OCI-LY7 (cell line): ENCODE results near the gene CD160.

ENCODE experiments used
- EZH2phosphoT487 ChIP-seq: fragments of 200-600 bp; sonication (generic); IDR thresholded peaks from 2 replicates; pipeline ENCODE4 v1.6.1; 2018; ENCODE audit warnings: low read depth, borderline replicate concordance, mild to moderate bottlenecking, mixed run types, antibody characterized with exemption, low read length, moderate library complexity, mixed read lengths
- TF ChIP-seq, protein P1 (sequence below): fragments of 200-600 bp; sonication (generic); conservative IDR thresholded peaks from 2 replicates; pipeline ENCODE4 v1.5.1; 2014; ENCODE audit warnings: mild to moderate bottlenecking, antibody characterized with exemption, low read length, moderate library complexity, mixed read lengths

DNA sequence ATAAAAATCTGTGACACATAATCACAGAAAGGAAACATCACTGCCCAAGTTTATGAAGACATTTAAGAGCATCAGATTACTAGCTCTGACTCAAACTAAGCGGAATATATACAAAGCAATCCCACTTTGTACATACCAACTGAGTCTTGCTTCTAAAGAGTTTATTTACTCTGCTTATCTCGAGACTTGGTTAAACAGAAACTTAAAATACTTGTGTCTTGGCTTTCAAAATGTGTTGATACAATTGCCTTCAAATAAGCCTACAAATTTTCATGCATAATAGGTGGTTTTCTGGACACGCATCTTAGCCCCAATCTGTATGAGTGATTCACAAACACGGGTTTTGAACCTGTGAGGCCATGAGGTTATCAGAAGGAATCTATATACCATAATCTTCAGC, 21.0 kb downstream of the CD160 start:
- TF ChIP-seq EZH2phosphoT487 = no peak
- TF ChIP-seq, protein P1, sequence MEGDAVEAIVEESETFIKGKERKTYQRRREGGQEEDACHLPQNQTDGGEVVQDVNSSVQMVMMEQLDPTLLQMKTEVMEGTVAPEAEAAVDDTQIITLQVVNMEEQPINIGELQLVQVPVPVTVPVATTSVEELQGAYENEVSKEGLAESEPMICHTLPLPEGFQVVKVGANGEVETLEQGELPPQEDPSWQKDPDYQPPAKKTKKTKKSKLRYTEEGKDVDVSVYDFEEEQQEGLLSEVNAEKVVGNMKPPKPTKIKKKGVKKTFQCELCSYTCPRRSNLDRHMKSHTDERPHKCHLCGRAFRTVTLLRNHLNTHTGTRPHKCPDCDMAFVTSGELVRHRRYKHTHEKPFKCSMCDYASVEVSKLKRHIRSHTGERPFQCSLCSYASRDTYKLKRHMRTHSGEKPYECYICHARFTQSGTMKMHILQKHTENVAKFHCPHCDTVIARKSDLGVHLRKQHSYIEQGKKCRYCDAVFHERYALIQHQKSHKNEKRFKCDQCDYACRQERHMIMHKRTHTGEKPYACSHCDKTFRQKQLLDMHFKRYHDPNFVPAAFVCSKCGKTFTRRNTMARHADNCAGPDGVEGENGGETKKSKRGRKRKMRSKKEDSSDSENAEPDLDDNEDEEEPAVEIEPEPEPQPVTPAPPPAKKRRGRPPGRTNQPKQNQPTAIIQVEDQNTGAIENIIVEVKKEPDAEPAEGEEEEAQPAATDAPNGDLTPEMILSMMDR = no peak
